ENCODE results near the gene PSMD1.
"Not testable (repeated sequence)": the region's sequence is repeated elsewhere in the genome, so short reads cannot be mapped to it uniquely, and the experiment has no call there.

Gene PSMD1

DNA sequence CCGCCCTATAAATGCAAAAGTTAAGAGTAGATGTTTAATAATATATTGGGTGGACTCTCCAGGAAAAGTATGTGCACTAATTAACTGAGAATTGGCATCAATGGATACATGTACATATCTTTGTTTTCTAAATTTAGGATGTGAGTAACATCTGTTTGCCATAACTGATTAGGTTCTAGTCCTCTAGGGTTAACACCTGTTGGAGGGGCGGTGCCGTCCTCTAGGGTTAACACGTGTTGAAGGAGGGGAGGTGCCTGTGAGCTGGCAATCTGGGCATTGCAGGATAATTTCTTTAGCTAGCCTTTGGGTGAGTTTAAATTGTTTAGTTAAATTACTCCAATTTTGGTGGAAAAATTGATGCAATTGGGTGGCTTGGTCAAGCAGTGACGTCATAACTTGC, 37.3 kb downstream of the PSMD1 start:
- no peak overlapping the region for H3K9ac ChIP-seq
- no peaks in the 10 kb centered on the region for H3K9me3 ChIP-seq (ENCODE audit: control insufficient read depth, low read length)
- H3K27ac ChIP-seq: no peak overlapping the region
- H3K4me3 ChIP-seq (ENCODE audit: low read depth, low read length): no peak overlapping the region
- no peak overlapping the region for H2AFZ ChIP-seq
- H3K4me2 ChIP-seq (ENCODE audit: low read length): no peak overlapping the region
- H3K4me1 ChIP-seq: no peaks in the 10 kb centered on the region
- H3K36me3 ChIP-seq (ENCODE audit: control insufficient read depth, insufficient read depth, low read length): no peaks in the 10 kb centered on the region
- H3K27me3 ChIP-seq (ENCODE audit: control insufficient read depth, insufficient read depth, low read length): no peaks in the 10 kb centered on the region
- no peak for TF ChIP-seq CTCF (IDR thresholded peaks at IDR 0.05)
- H3K79me2 ChIP-seq: peaks cover 16% of the 10 kb centered on the region

DNA sequence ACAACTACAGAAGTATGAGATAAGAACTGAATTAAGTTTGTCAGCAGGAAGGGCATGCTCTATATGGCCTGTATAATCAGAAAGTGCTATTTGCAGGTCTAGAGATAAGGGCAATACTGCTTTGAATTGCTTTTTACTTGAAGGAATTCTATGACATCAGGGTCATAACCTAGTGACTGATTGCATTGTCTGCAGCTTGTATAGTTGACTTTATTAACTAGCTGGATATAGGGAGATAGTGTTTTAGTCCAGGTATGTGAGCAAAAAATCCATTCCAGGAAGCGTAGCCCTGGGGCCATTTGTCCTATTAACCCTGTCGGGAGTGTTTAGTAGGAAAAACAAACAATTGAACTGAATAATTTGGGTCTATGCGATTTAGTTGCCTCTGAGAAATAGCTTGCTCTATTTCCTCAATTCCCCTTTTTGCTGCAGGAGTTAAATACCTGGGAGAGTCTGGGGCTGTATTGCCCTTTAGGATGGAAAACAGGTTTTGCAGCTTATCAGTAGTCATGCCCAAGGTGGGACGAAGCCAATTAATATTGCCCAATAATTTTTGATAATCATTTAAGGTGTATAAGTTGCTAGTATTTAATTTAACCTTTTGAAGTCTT, 38.2 kb downstream of the PSMD1 start:
- Histone ChIP-seq H3K27me3 (ENCODE audit: control insufficient read depth, insufficient read depth, low read length) (no peaks in the 10 kb centered on the region), H3K9ac (no peak overlapping the region), H3K27ac (no peak overlapping the region)

DNA sequence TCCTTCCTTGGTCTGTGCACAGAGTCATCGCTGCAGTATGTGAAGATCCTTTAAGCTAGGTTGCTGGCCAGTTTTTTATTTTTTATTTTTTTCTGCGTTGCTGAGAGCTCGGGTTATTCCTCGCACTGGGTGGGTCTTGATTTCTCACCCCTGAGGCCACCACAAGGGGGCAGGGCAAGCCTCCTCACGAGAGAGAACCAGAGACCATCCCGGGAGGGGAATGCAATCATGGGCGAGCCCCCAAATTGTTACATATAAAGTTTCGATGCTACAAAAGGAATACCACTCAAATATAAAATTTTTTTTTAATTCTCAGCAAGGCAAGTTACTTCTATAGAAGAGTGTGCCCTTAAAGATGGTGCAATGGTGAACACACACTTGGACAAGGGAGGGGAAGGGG, 43.3 kb downstream of the PSMD1 start:
- H3K27ac ChIP-seq: no peak overlapping the region
- no peak overlapping the region for H2AFZ ChIP-seq
- no peaks in the 10 kb centered on the region for H3K9me3 ChIP-seq (ENCODE audit: control insufficient read depth, low read length)
- H3K36me3 ChIP-seq (ENCODE audit: control insufficient read depth, insufficient read depth, low read length): peaks cover 5% of the 10 kb centered on the region
- no peak overlapping the region for H3K9ac ChIP-seq
- no peak overlapping the region for H3K4me3 ChIP-seq (ENCODE audit: low read depth, low read length)
- no peak for TF ChIP-seq CTCF (IDR thresholded peaks at IDR 0.05)
- H3K4me2 ChIP-seq (ENCODE audit: low read length): no peak overlapping the region
- peaks cover 3% of the 10 kb centered on the region for H3K79me2 ChIP-seq
- no peaks in the 10 kb centered on the region for H3K27me3 ChIP-seq (ENCODE audit: control insufficient read depth, insufficient read depth, low read length)
- no peaks in the 10 kb centered on the region for H3K4me1 ChIP-seq

More for the DNA sequence above, 38.2 kb downstream of the PSMD1 start:
- H3K4me1 ChIP-seq: no peaks in the 10 kb centered on the region
- peaks cover 16% of the 10 kb centered on the region for H3K79me2 ChIP-seq
- peaks cover 3% of the 10 kb centered on the region for H3K36me3 ChIP-seq (ENCODE audit: control insufficient read depth, insufficient read depth, low read length)
- no peak overlapping the region for H2AFZ ChIP-seq
- H3K4me3 ChIP-seq (ENCODE audit: low read depth, low read length): no peak overlapping the region
- no peak for TF ChIP-seq CTCF (IDR thresholded peaks at IDR 0.05)
- no peak overlapping the region for H3K4me2 ChIP-seq (ENCODE audit: low read length)
- H3K9me3 ChIP-seq (ENCODE audit: control insufficient read depth, low read length): no peaks in the 10 kb centered on the region

- not testable (repeated sequence) for H3K79me2 ChIP-seq; H2AFZ ChIP-seq; H3K27ac ChIP-seq; H3K4me1 ChIP-seq; H3K4me2 ChIP-seq (ENCODE audit: low read length); H3K27me3 ChIP-seq (ENCODE audit: control insufficient read depth, insufficient read depth, low read length); H3K9me3 ChIP-seq (ENCODE audit: control insufficient read depth, low read length); H3K36me3 ChIP-seq (ENCODE audit: control insufficient read depth, insufficient read depth, low read length); H3K4me3 ChIP-seq (ENCODE audit: low read depth, low read length); H3K9ac ChIP-seq
Measured at GRCh38 chr2:231100321-231100720, 43.7 kb downstream of the PSMD1 start.

DNA sequence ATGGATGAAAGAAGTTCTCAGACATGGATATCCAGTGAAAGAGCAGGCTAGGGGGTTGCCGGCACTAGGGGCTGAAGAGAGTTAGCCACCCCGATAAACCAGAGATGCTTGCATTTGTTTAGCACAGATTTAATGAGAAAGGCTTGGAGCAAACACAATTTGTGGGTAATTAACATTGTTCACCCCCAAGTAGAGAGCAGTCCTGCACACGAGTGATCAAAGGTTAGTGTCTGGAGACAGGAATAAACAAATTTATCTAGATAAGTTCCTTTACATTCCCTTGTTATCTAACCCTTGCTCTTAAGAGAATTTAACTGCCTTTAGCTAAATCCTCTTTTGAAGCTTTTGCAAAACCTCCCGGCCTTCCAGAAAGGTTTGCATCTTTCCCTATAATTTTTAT, 44.3 kb downstream of the PSMD1 start:
- Histone ChIP-seq H3K9me3 (ENCODE audit: control insufficient read depth, low read length) (no peaks in the 10 kb centered on the region), H3K36me3 (ENCODE audit: control insufficient read depth, insufficient read depth, low read length) (peaks cover 5% of the 10 kb centered on the region)

More for the DNA sequence above, 44.3 kb downstream of the PSMD1 start:
- Histone ChIP-seq H3K79me2 (peaks cover 9% of the 10 kb centered on the region), H3K27ac (no peak overlapping the region), H3K9ac (no peak overlapping the region), H3K4me3 (ENCODE audit: low read depth, low read length) (no peak overlapping the region), H2AFZ (no peak overlapping the region), H3K27me3 (ENCODE audit: control insufficient read depth, insufficient read depth, low read length) (no peaks in the 10 kb centered on the region), H3K4me2 (ENCODE audit: low read length) (no peak overlapping the region), H3K4me1 (no peaks in the 10 kb centered on the region)
- TF ChIP-seq CTCF (IDR thresholded peaks at IDR 0.05): no peak

Data from parathyroid adenoma (tissue), 2 donors.